Lower lobe of right lung (tissue), 2 donors: Measurements from ENCODE around the gene SLC35A4. TPM values are rescaled to one million over a fixed set of nuclear protein-coding genes. Genes with fewer than 3 reads are reported as not detected.
A peak's percentile ranks its signal among the peaks of the same experiment; 100 is the strongest.

ENCODE experiments used
- ATAC-seq, 2 donors: fragments of 200-7000 bp; cut with Tn5 transposase; one replicate each; pipeline ENCODE4 v1.9.1; 2020 to 2022; ENCODE audit warnings: mild to moderate bottlenecking in 2 of 2, moderate library complexity in 2 of 2
- DNase-seq: peaks from one replicate; pipeline ENCODE4 v3.0.0-alpha.2; 2020
- H3K27ac ChIP-seq: fragments of 200-600 bp; one replicate; pipeline ENCODE4 v1.8.0; 2022
- H3K27me3 ChIP-seq: fragments of 200-600 bp; one replicate; pipeline ENCODE4 v1.8.0; 2022; ENCODE audit warnings: low read depth
- H3K36me3 ChIP-seq: fragments of 200-600 bp; one replicate; pipeline ENCODE4 v1.8.0; 2022; ENCODE audit warnings: mild to moderate bottlenecking
- H3K4me1 ChIP-seq: fragments of 200-600 bp; one replicate; pipeline ENCODE4 v1.8.0; 2022
- H3K4me3 ChIP-seq: fragments of 200-600 bp; one replicate; pipeline ENCODE4 v1.8.0; 2022; ENCODE audit warnings: mild to moderate bottlenecking
- H3K9me3 ChIP-seq: fragments of 200-600 bp; one replicate; pipeline ENCODE4 v1.8.0; 2022
- intact Hi-C: fragments of 100-400 bp; cut with DNase I; formaldehyde crosslinking; loops from one replicate; pipeline ENCODE4 v1.11.0; 2022
- total RNA-seq: library from RNA; stranded (reverse); fragmentation: NEBNext Ultra II Directional; extraction: Animal tissue kit (Norgen Biotek cat#: 25700); gene quantifications from one replicate; pipeline ENCODE4 v1.2.1, GENCODE V29; 2021
- TF ChIP-seq, protein P1 (sequence below): fragments of 200-600 bp; IDR thresholded peaks from one replicate; pipeline ENCODE4 v1.8.0; 2022; ENCODE audit warnings: antibody characterized with exemption, mild to moderate bottlenecking
- donor health status: DM: no; HTN: yes; CAD: no; lungs with severe emphysema.

The SLC35A4 gene
- total RNA-seq, 1 donor from 2014 or later: 71.8 TPM

DNA sequence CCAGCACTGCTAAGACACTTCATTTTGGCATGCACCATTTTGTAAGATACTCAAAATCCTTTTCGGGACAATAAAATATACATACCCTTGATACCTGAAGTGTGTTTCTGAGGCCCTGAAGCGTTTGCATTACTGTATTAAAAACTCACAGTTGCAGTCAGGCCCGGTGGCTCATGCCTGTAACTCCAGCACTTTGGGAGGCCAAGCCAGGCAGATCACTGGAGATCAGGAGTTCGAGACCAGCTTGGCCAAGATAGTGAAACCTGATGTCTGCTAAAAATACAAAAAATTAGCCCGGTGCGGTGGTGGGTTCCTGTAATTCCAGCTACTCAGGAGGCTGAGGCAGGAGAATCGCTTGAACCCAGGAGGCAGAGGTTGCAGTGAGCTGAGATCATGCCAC is 19.6 kb upstream of the SLC35A4 start:
- intact Hi-C loops: no loop called here
- H3K4me3 ChIP-seq: no peak overlapping the region
- H3K4me1 ChIP-seq: peaks cover 34% of the 10 kb centered on the region
- peaks cover 62% of the 10 kb centered on the region for H3K36me3 ChIP-seq
- ATAC-seq: no peak
- no peaks in the 10 kb centered on the region for H3K9me3 ChIP-seq
- TF ChIP-seq, protein P1, sequence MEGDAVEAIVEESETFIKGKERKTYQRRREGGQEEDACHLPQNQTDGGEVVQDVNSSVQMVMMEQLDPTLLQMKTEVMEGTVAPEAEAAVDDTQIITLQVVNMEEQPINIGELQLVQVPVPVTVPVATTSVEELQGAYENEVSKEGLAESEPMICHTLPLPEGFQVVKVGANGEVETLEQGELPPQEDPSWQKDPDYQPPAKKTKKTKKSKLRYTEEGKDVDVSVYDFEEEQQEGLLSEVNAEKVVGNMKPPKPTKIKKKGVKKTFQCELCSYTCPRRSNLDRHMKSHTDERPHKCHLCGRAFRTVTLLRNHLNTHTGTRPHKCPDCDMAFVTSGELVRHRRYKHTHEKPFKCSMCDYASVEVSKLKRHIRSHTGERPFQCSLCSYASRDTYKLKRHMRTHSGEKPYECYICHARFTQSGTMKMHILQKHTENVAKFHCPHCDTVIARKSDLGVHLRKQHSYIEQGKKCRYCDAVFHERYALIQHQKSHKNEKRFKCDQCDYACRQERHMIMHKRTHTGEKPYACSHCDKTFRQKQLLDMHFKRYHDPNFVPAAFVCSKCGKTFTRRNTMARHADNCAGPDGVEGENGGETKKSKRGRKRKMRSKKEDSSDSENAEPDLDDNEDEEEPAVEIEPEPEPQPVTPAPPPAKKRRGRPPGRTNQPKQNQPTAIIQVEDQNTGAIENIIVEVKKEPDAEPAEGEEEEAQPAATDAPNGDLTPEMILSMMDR: no peak
- DNase-seq: no peak
- no peaks in the 10 kb centered on the region for H3K27me3 ChIP-seq
- H3K27ac ChIP-seq: no peak overlapping the region

DNA sequence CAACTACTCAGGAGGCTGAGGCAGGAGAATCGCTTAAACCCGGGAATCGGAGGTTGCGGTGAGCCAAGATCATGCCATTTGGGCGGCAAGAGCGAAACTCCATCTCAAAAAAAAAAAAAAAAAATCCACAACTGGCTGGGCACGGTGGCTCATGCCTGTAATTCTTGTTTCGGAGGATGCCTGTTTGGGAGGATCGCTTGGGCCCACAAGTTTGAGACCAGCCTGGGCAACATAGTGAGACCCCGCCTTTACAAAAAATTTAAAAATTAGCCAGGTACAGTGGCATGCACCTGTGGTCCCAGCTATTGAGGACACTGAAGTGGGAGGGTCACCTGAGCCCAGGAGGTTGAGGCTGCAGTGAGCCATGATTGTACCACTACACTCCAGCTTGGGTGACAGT is 19.0 kb upstream of the SLC35A4 start:
- Histone ChIP-seq H3K27me3 (no peaks in the 10 kb centered on the region), H3K4me3 (no peak overlapping the region), H3K27ac (peak overlapping the region; percentile 5), H3K4me1 (peaks cover 37% of the 10 kb centered on the region), H3K9me3 (no peaks in the 10 kb centered on the region), H3K36me3 (peaks cover 62% of the 10 kb centered on the region)
- DNase-seq (no peak), ATAC-seq (no peak)
- intact Hi-C loops: no loop called here
- TF ChIP-seq, protein P1: no peak

DNA sequence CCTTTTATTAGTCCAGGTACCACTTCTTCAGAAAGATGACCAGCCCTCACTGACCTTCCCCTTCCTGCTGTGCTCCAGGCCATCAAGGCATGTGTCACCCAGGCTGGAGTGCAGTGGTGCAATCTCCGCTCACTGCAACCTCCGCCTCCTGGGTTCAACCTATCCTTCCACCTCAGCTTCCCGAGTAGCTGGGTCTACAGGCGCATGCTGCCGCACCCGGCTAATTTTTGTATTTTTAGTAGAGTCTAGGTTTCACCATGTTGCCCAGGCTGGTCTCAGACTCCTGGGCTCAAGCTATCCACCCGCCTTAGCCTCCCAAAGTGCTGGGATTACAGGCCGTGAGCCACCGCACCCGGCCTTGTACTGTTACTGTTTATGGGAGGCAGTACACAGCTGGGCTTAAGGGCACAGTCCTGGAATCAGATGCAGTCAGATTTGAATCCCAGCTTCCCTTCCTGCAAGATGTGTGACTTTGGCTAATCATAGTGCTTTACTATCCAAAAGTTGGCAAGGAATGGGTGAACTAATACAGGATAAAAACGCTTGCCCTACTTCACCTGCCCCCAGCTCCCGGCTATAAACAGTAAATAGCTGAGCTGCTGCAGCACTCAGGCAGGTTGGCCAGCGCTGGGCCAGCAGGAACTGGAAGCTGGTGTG is 17.6 kb upstream of the SLC35A4 start:
- peaks cover 62% of the 10 kb centered on the region for H3K36me3 ChIP-seq
- peak overlapping the region; percentile 61 for H3K4me3 ChIP-seq
- H3K9me3 ChIP-seq: no peaks in the 10 kb centered on the region
- ATAC-seq (peak in 1 of 2 donors; percentile 0), DNase-seq (no peak)
- peak overlapping the region; percentile 96 for H3K27ac ChIP-seq
- intact Hi-C loops: no loop called here
- H3K4me1 ChIP-seq: peaks cover 37% of the 10 kb centered on the region
- H3K27me3 ChIP-seq: no peaks in the 10 kb centered on the region
- TF ChIP-seq, protein P1: no peak

DNA sequence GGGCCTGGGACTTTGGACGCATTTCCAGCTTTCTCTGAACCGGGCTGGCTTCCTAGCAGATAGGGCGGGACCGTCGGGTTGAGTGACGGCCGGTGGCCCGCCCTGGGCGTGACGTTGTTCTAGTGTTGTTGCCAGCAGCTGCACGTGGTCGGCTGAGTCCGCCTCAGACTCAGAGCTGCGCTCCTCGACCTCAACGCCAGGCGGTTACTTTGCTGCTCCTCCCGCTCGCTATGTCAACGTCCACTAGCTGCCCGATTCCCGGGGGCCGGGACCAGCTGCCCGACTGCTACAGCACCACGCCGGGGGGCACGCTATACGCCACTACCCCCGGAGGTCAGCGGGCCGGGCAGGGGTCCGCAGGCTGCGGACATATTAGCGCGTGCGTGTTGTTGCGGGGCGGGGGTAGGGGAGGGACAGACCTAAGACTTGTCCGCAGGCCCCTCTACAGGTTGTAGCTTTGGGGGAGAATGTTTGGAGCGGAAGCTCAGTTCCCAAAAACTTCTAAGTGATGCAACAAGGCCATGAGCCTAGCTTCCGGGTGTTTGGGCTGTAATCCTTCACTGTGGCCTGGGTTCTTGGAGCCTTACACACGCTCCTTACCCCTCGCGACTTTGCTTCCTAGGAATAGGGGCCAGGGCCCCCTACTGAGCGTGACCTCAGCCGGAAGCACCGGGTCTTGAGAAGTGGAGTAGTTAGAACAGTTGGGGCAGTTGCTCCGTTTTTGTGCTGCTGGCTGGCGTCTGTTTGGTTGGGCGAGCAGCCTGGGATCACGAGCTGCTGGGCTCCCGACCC is 16.9 kb upstream of the SLC35A4 start, which contains the start of gene EIF4EBP3:
TSS of gene EIF4EBP3 (plus strand) at position 155 of the 792 bp plus-strand sequence. CDS start at position 231, 76 bp downstream.
- H3K4me1 ChIP-seq: peaks cover 37% of the 10 kb centered on the region
- peaks cover 63% of the 10 kb centered on the region for H3K36me3 ChIP-seq
- ATAC-seq: peak; percentile 98
- peak within 1 kb of the TSS; percentile 61 for H3K4me3 ChIP-seq
- peak; percentile 97 for DNase-seq
- TF ChIP-seq, protein P1: peak; percentile 63
- H3K27me3 ChIP-seq: no peaks in the 10 kb centered on the region
- H3K9me3 ChIP-seq: no peaks in the 10 kb centered on the region
- intact Hi-C loops: no loop called here
- H3K27ac ChIP-seq: peak within 1 kb of the TSS; percentile 96

DNA sequence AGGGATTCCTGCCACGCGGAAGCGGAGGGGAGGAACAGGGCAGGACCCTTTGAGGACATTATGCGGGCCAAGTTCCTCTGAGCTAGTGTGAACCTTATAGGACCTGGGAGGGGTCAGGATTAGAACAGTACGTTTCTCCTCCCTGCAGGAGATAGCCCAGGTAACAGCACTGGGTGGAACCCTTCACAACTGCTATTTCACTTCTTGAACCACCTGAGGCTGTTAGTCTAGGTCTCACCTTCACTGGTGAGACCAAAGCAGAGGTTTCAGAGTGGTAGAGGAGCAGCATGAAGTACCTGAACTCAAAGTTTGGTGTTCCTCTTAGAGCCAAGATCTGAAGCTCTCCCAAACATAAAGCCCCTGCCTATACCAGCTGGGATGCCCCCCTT is 16.3 kb upstream of the SLC35A4 start:
- peak overlapping the region; percentile 96 for H3K27ac ChIP-seq
- ATAC-seq: peak; percentile 72 to 76
- H3K27me3 ChIP-seq: no peaks in the 10 kb centered on the region
- intact Hi-C loops: no loop called here
- DNase-seq: no peak
- no peaks in the 10 kb centered on the region for H3K9me3 ChIP-seq
- H3K36me3 ChIP-seq: peaks cover 58% of the 10 kb centered on the region
- H3K4me1 ChIP-seq: peaks cover 37% of the 10 kb centered on the region
- H3K4me3 ChIP-seq: peak overlapping the region; percentile 61
- TF ChIP-seq, protein P1: no peak
